HG03135 (cell line): ENCODE results near the gene HS2ST1.
"Not testable (repeated sequence)": the region's sequence is repeated elsewhere in the genome, so short reads cannot be mapped to it uniquely, and the experiment has no call there.

Experiments
- ATAC-seq: cut with Tn5 transposase; IDR thresholded peaks from one replicate; pipeline ENCODE4 v1.9.1; 2021; ENCODE audit warnings: mild to moderate bottlenecking, moderate library complexity; ENCODE audit not compliant: unreplicated experiment

HS2ST1 gene

DNA sequence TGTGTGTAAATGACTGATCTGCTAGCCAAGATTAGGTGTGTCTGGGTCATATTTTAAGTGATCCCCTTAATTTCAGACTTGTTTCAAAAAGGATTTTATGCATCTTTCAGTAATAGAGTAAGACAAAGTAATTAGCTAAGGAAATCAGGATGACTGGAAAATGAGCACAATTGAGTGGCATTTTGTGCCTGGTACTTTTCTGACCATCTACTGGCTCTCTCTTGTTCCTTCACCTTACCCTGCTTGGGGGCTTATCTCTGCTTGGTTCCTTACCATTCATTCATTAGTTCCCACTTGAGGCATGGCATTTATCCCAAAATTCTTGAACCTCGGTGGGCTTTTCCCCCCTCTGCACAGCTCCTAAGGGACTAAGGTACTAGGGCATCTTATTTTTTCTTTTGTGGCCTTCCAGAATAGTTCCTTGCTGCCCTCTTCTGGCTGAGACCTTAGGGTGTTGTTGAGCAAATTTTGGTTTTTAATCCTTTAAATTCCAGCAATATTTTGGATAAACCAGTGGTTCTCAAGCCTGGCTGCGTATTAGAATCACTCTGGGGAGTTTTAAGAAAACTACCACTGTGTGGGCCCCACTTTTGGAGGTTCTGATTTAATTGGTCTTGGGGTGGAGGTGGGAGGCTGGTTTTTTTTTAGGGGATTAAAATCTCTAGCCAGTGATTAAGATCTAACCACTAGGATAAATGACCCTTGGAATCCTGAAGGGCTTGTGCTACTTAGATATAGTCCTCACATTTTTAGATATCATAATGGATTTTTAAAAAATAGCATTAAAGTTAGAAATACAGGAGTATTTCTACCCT is 50.8 kb downstream of the HS2ST1 start:
- no peak for ATAC-seq

DNA sequence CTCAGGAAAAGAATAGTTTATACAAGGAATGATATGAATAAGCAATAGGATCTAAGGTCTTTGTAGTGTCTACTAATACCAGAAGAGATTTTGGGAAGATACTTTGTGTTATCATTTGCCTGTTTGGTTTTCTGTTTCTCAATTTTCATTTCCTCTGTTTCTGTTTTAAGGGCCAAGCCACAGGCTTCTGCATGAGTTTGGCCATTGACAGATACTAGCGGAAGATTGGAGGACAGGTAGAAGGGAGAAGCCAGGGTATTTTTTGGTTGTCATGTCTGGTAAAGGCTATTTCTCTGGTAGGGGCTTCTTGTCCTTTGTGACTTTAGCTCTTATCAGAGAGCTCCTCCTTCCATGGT is 51.4 kb downstream of the HS2ST1 start:
- no peak for ATAC-seq

DNA sequence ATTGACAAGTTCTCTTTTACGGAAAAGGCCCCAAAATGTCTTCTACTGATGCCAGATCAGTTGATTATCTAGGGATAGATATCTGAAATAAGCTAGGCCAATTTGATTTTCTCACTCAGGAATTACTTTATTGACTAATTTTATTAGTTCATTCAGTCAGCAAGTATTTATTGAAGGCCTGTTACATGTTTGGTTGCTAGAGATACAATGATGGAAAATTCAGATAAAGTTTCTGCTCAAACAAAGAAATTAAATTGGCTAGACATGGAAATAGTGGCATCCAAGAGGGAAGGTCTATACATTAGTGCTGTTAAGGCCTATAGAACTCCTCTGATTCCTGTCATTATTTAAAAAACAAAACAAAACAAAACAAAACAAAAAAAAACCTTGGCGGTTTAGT is 56.5 kb downstream of the HS2ST1 start:
- no peak for ATAC-seq

DNA sequence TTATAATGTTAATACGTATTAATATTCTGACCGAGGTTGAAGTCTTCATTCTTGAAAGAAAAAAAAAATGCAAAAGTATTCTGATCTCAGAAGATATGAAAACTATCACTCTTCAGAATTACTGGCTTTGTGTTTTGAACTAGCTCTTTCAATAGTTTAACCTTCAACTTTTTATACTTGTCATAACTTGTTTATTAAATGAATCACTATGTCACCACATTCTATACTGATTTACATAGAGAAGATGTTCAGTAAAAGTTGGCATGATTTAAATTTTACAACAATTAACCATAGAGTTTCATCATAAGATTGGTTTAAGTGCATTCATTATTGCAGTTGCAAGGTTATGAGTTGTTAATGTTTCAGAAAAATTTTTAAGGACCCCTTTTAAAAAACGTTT is 57.3 kb downstream of the HS2ST1 start:
- no peak for ATAC-seq

DNA sequence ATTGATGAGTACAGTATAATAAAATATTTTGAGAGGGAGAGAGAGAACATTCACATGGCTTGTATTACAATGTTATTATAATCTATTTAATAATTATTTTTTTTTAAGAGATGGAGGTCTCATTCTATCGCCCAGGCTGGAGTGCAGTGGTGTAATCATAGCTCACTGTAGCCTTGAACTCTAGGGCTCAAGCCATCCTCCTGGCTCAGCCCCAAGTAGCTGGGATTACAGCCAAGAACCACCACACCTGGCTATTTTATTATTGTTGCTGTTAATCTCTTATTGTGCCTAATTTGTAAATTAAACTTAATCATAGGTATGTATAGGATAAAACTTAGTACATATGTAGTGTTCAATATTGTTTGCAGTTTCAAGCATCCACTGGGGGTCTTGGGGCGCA is 57.8 kb downstream of the HS2ST1 start:
- ATAC-seq, result no peak

DNA sequence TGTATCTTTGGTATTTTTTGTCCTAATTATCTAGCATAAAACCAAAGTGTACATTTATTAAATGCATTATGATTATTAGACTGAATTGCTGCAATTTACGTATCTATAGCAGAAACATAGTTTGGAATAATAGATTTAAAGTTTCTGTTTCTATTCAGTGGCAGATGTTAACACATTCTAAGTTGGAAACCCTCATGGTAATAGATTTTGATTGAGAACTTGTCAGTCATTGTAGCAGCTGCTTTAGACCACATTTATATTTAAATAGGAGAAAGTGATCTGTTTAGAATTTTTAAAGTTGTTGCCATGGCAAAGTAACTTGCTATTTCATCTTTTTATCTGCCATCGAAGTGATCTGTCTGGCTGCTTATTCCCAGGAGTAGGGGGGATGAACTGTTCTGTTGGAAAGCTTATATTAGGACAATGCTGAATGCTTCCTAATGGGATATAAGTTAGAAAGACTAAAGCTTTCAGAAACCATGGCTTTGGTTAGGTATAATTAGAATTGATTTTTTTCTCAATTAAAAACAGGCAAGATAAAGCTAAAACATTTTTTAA is 61.6 kb downstream of the HS2ST1 start:
- ATAC-seq, result no peak

DNA sequence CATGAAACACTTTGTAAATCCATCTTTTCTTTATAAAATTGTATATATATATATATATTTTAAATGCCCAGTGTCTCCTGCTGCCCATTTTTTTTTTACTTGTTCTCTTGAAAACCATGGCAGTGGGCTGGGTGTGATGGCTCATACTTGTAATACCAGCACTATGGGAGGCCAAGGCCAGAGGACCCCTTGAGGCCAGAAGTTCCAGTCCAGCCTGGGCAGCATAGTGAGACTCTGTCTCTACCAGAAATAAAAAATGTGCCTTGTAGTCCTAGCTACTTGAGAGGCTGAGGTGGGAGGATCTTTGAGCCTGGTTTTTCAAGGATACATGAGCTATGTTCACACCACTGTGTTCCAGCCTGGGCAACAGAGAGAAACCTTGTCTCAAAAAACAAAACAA is 62.2 kb downstream of the HS2ST1 start:
- ATAC-seq, result no peak

DNA sequence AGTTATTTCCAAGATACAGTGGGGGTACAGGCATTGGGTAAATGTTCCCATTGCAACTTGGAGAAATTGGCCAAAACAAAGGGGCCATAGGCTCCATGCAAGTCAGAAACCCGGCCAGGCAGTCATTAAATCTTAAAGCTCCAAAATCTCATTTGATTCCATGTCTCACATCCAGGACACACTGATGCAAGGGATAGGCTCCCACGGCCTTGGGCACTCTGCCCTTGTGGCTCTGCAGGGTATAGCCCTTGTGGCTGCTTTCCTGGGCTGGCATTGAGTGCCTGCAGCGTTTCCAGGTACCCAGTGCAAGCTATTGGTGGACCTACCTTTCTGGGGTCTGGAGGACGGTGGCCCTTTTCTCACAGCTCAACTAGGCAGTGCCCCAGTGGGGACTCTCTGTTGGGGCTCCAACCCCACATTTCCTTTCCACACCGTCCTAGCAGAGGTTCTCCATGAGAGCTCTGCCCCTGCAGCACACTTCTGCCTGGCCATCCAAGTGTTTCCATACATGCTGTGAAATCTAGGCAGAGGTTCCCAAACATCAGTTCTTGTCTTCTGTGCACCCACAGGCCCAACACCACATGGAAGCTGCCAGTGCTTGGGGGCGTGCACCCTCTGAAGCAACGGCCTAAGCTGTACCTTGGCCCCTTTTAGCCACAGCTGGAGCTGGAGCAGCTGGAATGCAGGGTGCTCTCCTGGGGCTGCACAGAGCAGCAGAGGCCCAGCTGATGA is 67.2 kb downstream of the HS2ST1 start:
- no peak for ATAC-seq

DNA sequence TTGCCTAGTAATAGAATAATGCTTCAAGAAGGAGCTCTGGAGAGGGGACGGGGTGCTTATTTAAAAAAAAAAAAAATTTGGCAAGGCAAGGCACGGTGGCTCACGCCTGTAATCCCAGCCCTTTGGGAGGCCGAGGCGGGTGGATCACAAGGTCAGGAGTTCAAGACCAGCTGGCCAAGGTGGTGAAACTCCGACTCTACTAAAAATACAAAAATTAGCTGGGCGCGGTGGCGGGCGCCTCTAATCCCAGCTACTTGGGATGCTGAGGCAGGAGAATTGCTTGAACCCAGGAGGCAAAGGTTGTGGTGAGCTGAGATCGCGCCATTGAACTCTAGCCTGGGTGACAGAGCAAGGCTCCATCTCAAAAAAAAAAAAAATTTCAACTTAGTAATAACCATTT is 69.2 kb downstream of the HS2ST1 start:
- not testable (repeated sequence) for ATAC-seq

DNA sequence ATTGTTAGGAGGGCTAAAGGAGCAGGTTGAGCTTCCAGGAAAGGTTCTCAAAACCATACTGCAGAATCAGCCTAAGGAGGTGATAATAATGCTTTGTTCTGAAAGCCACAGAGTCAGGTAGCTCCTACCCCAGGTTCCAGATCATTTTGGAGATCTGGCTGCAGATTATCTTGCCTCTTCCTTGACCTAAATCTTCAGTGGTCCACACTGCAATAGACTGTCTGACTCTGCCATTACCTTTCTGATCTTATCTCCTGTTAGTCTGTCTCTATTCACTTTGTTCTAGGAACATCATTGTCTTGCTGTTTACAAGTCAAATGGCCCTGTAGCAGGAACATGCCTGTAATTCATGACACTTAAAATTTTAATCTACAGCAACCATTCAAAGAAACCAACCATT is 73.0 kb downstream of the HS2ST1 start:
- no peak for ATAC-seq

DNA sequence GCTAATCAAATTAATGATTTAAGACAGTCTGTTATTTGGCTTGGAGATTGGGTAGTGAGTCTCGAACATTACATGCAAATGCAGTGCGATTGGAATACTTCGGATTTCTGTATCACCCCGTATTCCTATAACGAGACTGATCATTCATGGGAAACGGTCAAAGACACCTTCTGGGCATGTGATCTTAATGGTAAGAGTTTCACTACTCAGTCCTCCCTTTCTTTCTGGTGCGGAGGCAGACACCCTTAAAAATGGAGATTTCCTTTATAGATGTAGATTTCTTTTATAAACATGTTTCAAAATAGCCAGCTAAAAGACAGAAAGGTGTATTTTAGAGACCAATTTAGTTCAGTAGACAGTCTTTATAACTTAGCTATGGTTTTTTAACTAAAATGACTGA is 74.4 kb downstream of the HS2ST1 start:
- no peak for ATAC-seq

DNA sequence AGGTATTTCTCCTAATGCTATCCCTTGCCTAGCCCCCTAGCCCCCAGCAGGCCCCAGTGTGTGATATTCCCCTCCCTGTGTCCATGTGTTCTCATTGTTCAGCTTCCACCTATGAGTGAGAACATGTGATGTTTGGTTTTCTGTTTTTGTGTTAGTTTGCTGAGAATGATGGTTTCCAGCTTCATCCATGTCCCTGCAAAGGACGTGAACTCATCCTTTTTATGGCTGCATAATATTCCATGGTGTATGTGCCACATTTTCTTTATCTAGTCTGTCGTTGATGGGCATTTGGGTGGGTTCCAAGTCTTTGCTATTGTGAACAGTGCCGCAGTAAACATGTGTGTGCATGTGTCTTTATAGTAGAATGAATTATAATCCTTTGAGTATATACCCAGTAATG is 75.3 kb downstream of the HS2ST1 start:
- not testable (repeated sequence) for ATAC-seq

DNA sequence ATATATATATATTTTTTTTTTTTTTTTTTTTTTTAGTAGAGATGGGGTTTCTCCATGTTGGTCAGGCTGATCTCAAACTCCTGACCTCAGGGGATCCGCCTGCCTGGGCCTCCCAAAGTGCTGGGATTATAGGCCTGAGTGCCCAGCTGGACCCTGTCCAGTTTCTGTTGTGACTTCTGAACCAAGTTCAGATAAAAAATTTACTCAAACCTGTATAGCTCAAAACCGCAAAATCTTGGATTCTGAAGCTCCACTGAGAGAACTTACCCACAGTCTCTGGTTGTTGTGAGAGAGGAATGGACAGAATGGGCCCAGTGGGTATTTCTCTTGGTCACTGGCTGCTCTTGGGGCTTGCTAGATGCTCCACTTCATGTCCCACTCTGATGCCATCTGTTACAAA is 76.4 kb downstream of the HS2ST1 start:
- ATAC-seq, result no peak

DNA sequence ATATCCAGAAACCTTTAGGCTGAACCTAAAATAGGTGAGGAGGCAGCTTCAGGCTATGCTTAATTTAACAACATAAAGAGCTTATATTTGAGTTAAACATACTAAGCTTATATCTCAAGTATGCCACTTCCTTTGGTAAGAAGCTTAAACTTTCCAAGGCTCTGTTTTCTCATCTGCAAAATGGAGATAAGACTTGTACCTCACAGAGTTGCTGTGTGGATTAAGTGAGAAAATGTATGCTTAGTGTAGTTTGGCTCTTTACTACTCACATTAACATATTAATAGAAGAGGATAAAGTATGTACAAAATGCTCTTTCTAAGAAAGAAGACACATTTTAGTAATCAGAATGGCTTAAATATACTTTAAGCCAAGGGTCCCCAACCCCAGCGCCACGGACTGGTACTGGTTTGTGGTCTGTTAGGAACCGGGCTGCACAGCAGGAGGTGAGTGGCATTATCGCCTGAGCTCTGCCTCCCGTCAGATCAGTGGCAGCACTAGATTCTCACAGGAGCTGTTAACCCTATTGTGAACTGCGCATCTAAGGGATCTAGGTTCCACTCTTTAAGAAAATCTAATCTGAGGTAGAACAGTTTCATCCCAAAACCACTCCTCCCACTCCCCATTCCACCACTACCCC is 77.2 kb downstream of the HS2ST1 start:
- no peak for ATAC-seq

DNA sequence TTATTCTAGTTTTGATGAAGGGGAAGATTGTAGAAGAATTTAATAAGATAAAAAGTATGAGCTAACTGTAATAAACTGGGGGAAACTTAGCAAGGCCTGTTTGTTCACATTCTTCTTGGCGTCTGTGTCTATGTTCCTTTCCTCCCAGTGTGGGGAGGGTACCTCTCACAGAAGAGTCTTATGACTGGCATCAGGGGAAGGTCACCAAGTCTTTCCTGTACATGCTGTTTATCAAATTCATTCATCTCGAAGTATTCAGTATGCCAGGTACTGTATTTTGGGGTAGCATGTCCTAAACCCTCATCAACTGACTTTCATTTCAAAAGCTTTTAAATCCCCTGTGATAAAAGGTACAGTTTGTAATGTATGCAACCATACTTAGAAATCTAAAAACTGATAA is 78.4 kb downstream of the HS2ST1 start:
- no peak for ATAC-seq

DNA sequence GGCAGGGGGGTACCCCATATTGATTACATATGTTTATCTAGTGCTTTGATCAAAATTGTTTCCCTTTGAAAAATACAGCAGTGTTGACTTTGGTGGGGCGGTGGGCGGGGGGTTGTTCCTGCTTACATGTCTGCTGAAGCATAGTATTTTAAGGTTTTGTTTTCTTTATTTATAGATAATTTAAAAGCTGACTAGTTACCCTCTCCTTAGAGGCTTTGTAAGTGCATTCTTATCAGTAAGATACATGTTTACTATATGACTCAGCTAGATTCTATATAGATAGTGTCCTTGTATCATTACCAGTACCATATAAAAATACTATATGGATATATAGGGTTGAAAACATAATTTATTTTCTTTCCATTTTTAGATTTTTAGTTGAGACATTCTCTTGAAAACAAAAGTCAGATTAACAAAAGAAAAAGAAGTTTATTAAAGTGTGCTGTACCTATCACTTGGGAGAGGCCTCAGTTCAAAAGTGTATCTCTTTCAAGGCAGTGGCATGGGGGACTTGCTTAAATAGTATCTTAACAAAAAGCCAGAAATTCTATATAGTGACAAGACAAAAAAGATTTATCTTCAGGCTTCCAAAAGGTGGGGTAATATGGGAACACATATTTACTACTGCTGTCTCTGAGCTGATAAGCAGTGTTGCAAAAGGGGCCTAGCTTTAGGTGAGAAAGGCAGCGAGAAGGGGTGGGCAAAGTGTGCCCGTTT is 79.0 kb downstream of the HS2ST1 start:
- ATAC-seq, result no peak

DNA sequence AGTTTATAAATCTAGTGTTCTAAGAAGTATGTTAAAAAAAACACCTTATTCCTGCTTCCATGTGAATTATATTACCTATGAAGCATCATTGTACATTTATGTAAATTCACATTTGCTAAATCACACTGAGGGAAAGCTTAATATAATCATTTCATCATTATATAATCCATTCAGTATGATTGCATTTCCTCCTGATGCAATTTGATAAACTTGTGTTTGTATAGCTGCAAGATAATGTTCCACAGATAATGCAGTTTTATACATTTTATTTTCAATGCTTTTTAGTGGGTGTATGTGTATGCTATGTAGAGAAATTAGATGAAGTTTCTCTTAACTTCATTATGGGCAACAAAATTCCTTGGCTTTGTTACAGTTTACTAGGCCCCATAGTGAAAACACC is 79.6 kb downstream of the HS2ST1 start:
- ATAC-seq, result no peak

DNA sequence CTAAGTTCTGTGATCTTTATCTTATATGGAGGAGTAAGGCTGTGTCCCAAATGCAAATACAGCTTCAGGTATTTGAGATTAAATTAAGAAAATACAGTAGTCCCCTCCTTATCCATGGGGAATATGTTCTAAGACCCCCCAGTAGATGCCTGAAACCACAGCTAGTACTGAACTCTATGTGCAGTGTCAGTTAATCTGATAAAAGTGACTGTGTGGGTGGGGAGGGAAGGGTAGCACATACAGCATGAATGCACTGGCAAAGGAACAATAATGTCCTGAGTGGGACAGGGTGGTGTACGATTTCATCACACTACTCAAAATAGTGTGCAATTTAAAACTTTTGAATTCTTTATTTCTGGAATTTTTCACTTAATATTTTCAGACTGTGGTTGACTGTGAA is 83.1 kb downstream of the HS2ST1 start:
- ATAC-seq, result no peak

DNA sequence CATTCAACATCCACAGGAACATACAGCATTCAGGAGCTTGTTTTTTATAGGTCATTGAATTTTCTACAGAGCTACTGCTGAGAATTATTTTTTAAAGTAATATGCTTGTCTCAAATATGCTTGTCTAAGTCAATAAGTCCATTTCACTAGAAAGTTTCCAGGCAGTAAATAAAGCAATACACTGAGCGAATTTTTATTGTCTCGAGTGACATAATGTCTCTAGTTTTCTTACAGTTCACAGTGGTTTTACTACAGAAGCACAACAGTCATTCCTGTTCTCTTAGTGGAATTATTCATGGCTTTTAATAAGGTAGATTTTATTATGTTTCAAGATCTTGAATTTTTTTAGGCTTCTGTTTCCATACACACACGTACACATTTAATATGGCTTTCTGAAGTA is 83.8 kb downstream of the HS2ST1 start:
- ATAC-seq, result no peak

DNA sequence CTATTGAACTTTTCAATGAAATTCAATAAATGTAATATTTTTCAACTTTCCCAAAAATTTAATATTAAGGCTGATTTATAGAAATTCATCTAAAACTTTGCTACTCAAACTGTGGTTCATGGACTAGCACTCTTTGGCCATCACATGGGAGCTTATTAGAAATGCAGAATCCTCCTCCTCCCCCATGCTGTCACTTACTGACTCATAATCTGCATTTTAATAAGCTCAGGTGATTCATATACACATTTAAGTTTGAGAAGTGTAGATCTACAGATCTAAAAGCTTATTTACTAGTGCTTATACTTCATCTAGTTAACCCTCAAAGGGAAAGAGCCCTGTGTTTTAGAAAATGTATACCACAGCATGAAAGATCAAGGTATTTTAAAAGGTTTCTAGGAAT is 84.3 kb downstream of the HS2ST1 start:
- no peak for ATAC-seq

DNA sequence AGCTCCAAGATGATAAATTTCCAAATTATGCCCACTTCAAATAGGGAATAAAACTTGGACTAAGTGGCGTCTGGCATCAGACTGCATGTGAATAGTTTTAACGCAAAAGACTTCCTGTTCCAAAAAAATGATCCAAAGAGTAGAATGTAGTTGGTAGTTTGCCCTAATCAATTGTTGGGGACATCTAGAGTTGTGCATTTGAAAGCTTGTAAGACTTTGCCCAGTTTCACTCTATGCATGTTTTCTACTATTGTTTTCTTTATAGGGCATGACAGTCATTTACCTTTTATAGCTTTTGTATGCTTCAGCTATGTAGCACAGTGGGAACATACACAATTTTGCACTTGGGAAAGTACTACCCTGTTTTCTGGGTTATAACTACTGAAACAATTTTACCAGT is 86.0 kb downstream of the HS2ST1 start:
- no peak for ATAC-seq
